GM18907 (cell line): ENCODE data around the gene NHP2.
"Not testable (repeated sequence)": the region's sequence is repeated elsewhere in the genome, so short reads cannot be mapped to it uniquely, and the experiment has no call there.

Experiments
- ATAC-seq: cut with Tn5 transposase; IDR thresholded peaks from one replicate; pipeline ENCODE4 v1.9.1; 2021; ENCODE audit warnings: mild to moderate bottlenecking, moderate library complexity; ENCODE audit not compliant: unreplicated experiment

Gene NHP2

GRCh38 chr5:178136990-178137389 is 16.7 kb downstream of the NHP2 start:
- ATAC-seq: no peak

- no peak for ATAC-seq
These were observed 22.2 kb downstream of the NHP2 start for GRCh38 chr5:178131446-178131996.

- ATAC-seq: peak; percentile 84
These were observed 22.9 kb downstream of the NHP2 start, which contains the start of gene RMND5B for GRCh38 chr5:178130576-178131445. Gene RMND5B, plus strand, starts transcription at chr5:178131014. Its CDS starts 7,106 bp downstream, at chr5:178138120.

- not testable (repeated sequence) for ATAC-seq
These were observed 23.5 kb downstream of the NHP2 start for GRCh38 chr5:178130234-178130575.

- no peak for ATAC-seq
These were observed 24.4 kb downstream of the NHP2 start for GRCh38 chr5:178129296-178129695.

- ATAC-seq: not testable (repeated sequence)
These were observed 26.2 kb downstream of the NHP2 start for GRCh38 chr5:178127300-178128009.

- ATAC-seq: no peak
These were observed 27.1 kb downstream of the NHP2 start for GRCh38 chr5:178126556-178126955.

GRCh38 chr5:178125253-178125906 is 28.3 kb downstream of the NHP2 start:
- no peak for ATAC-seq

- ATAC-seq: no peak
These were observed 29.4 kb downstream of the NHP2 start for GRCh38 chr5:178123966-178124925.

- no peak for ATAC-seq
These were observed 30.4 kb downstream of the NHP2 start for GRCh38 chr5:178123094-178123965.

- no peak for ATAC-seq
These were observed 31.3 kb downstream of the NHP2 start for GRCh38 chr5:178122346-178122745.

- no peak for ATAC-seq
These were observed 32.1 kb downstream of the NHP2 start for GRCh38 chr5:178121391-178122276.

GRCh38 chr5:178120607-178121357 is 32.9 kb downstream of the NHP2 start:
- ATAC-seq: peak; percentile 71

GRCh38 chr5:178119915-178120606 is 33.6 kb downstream of the NHP2 start:
- no peak for ATAC-seq

- no peak for ATAC-seq
These were observed 35.6 kb downstream of the NHP2 start for GRCh38 chr5:178117923-178118701.
